Bone marrow (tissue), 2 donors: Measurements from ENCODE around the gene NDUFA5.

Experiments used
- DNase-seq, 2 donors: peaks; one replicate each; lab custom pipeline; 2025; lab: John Stamatoyannopoulos, UW

NDUFA5 gene

GRCh38 chr7:123502201-123502600, 55.4 kb downstream of the NDUFA5 start:
- DNase-seq: no peak

- DNase-seq: no peak
Observed at GRCh38 chr7:123500878-123501489, 56.6 kb downstream of the NDUFA5 start.

GRCh38 chr7:123499211-123499970, 58.2 kb downstream of the NDUFA5 start:
- no peak for DNase-seq

GRCh38 chr7:123498601-123499000, 59.0 kb downstream of the NDUFA5 start:
- no peak for DNase-seq

- DNase-seq: no peak
Observed at GRCh38 chr7:123498031-123498430, 59.6 kb downstream of the NDUFA5 start.

- DNase-seq: peak in 1 of 2 donors; percentile 6
Observed at GRCh38 chr7:123494193-123494796, 63.3 kb downstream of the NDUFA5 start.

- DNase-seq: no peak
Observed at GRCh38 chr7:123492485-123492884, 65.1 kb downstream of the NDUFA5 start.
